Cardiac muscle cell (in vitro differentiated cells and primary cell): ENCODE results near the gene NAA25. TPM values are rescaled to one million over a fixed set of nuclear protein-coding genes. Genes with fewer than 3 reads are reported as not detected.

Experiments
- DNase-seq, 2 donors: peaks; one replicate each; pipeline versions ENCODE4 v3.0.0 to v3.0.0-alpha.2; 2010 to 2017; ENCODE audit warnings: low read depth in 1 of 2, low spot score in 1 of 2
- H3K27ac ChIP-seq: fragments of 200-600 bp; sonication (generic); 2 replicates; pipeline ENCODE4 v1.5.1; 2016
- H3K27me3 ChIP-seq: fragments of 200-600 bp; sonication (generic); 2 replicates; pipeline ENCODE4 v1.6.0; 2016; ENCODE audit warnings: control low read depth
- H3K36me3 ChIP-seq: fragments of 200-600 bp; sonication (generic); 2 replicates; pipeline ENCODE4 v1.5.1; 2016; ENCODE audit warnings: control low read depth
- H3K4me1 ChIP-seq: fragments of 200-600 bp; sonication (generic); 2 replicates; pipeline ENCODE4 v1.8.1; 2017; ENCODE audit warnings: low read depth, mild to moderate bottlenecking, mixed run types
- H3K4me3 ChIP-seq: fragments of 200-600 bp; sonication (generic); 2 replicates; pipeline ENCODE4 v1.5.1; 2016; ENCODE audit warnings: mild to moderate bottlenecking
- H3K9me3 ChIP-seq: fragments of 200-600 bp; sonication (generic); 2 replicates; pipeline ENCODE4 v1.5.1; 2017; ENCODE audit warnings: low read depth, mild to moderate bottlenecking, control low read depth
- CTCF ChIP-seq: IDR thresholded peaks from 2 replicates; pipeline ENCODE4 v1.5.1; 2012; ENCODE audit warnings: low read depth, mild to moderate bottlenecking, low read length
- polyA plus RNA-seq: library from polyadenylated mRNA; unstranded; fragments of >200 nt; fragmentation: Nextera tagmentation; extraction: Ambion mirVana; gene quantifications from 2 replicates; pipeline ENCODE4 v1.2.1, GENCODE V29; 2016
- total RNA-seq: library from RNA; depleted of rRNA; stranded (reverse); fragments of >200 nt; gene quantifications from 2 replicates; pipeline ENCODE4 v1.2.3, GENCODE V29; 2016

The NAA25 gene
- total and polyA plus RNA-seq, 2 experiments from 2014 or later: 25.9 to 30.6 TPM

GRCh38 chr12:112122823-112123690, 14.5 kb upstream of the NAA25 start:
- no peaks in the 10 kb centered on the region for H3K27me3 ChIP-seq
- DNase-seq: peak; percentile 60 to 76

GRCh38 chr12:112121780-112122565, 13.4 kb upstream of the NAA25 start:
- Histone ChIP-seq H3K36me3 (no peaks in the 10 kb centered on the region), H3K27me3 (no peaks in the 10 kb centered on the region), H3K4me3 (no peak overlapping the region), H3K4me1 (peaks cover 35% of the 10 kb centered on the region), H3K27ac (peak overlapping the region; percentile 76), H3K9me3 (no peaks in the 10 kb centered on the region)
- DNase-seq: peak; percentile 30 to 95
- no peak for TF ChIP-seq CTCF

More at GRCh38 chr12:112122823-112123690, 14.5 kb upstream of the NAA25 start:
- Histone ChIP-seq H3K4me3 (peak overlapping the region; percentile 1), H3K4me1 (peaks cover 33% of the 10 kb centered on the region), H3K27ac (peak overlapping the region; percentile 76), H3K36me3 (no peaks in the 10 kb centered on the region), H3K9me3 (no peaks in the 10 kb centered on the region)
- TF ChIP-seq CTCF: no peak

- Histone ChIP-seq H3K4me3 (no peak overlapping the region), H3K27me3 (no peaks in the 10 kb centered on the region), H3K36me3 (no peaks in the 10 kb centered on the region), H3K27ac (no peak overlapping the region), H3K9me3 (no peaks in the 10 kb centered on the region), H3K4me1 (peaks cover 23% of the 10 kb centered on the region)
- no peak for DNase-seq
- TF ChIP-seq CTCF: no peak
Observed at GRCh38 chr12:112117685-112118084, 9.1 kb upstream of the NAA25 start.

- Histone ChIP-seq H3K27ac (peak overlapping the region; percentile 95), H3K4me3 (no peak overlapping the region), H3K36me3 (no peaks in the 10 kb centered on the region), H3K9me3 (no peaks in the 10 kb centered on the region), H3K27me3 (no peaks in the 10 kb centered on the region), H3K4me1 (peaks cover 13% of the 10 kb centered on the region)
- TF ChIP-seq CTCF: no peak
- DNase-seq: peak; percentile 91 to 95
Observed at GRCh38 chr12:112116232-112117060, 7.9 kb upstream of the NAA25 start.

- peak overlapping the region; percentile 95 for H3K27ac ChIP-seq
- no peak for TF ChIP-seq CTCF
Observed at GRCh38 chr12:112115259-112116045, 6.9 kb upstream of the NAA25 start.

More at GRCh38 chr12:112115259-112116045, 6.9 kb upstream of the NAA25 start:
- Histone ChIP-seq H3K36me3 (no peaks in the 10 kb centered on the region), H3K27me3 (no peaks in the 10 kb centered on the region), H3K9me3 (no peaks in the 10 kb centered on the region), H3K4me3 (no peak overlapping the region), H3K4me1 (peaks cover 13% of the 10 kb centered on the region)
- no peak for DNase-seq
